Measurements from ENCODE around the gene MROH9. TPM values are rescaled to one million over a fixed set of nuclear protein-coding genes. Genes with fewer than 3 reads are reported as not detected.

Gene MROH9
- total and polyA plus RNA-seq, 2 experiments from 2014 or later = 0.06 TPM; not detected in 1

DNA sequence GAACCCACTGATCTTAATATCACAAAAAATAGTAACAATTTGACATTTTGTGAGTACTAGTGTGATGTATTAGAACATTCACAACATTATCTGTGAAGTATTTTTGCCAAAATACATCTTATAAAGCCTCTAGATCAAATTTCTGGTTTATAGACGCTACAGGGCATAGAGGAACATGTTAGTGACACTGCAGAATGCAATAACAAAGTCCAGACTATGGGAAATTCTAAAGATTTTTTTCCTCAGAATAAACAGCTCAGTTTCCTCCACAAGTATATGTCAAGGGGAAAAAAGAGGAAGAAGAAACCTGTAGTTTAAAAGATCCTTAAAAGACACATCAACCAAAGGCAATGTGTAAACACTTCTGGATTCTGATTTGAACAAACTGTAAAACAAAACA, 26.4 kb upstream of the MROH9 start:
- H3K4me1 ChIP-seq (ENCODE audit: insufficient read depth) = no peaks in the 10 kb centered on the region
- H2AFZ ChIP-seq = no peak overlapping the region
- no peak overlapping the region for H3K4me3 ChIP-seq
- no peak overlapping the region for H3K4me2 ChIP-seq
- no peaks in the 10 kb centered on the region for H3K36me3 Mint-ChIP-seq (ENCODE audit: low read depth)
- no peak overlapping the region for H3K27ac Mint-ChIP-seq
- no peak overlapping the region for H3K27ac ChIP-seq (ENCODE audit: low read depth)
- no peaks in the 10 kb centered on the region for H3K27me3 Mint-ChIP-seq (ENCODE audit: insufficient read depth, low read depth, poor library complexity)
- no peaks in the 10 kb centered on the region for H4K20me1 ChIP-seq (replicated peaks; ENCODE audit: insufficient read depth)
- DNase-seq (ENCODE audit: low spot score) = no peak
- no peaks in the 10 kb centered on the region for H3K9me3 Mint-ChIP-seq
- H3K79me2 ChIP-seq (replicated peaks; ENCODE audit: insufficient read depth) = no peaks in the 10 kb centered on the region
- TF ChIP-seq ZNF114 (CRISPR knock-in tag; IDR thresholded peaks at IDR 0.05) (no peak), STAT1 (IDR thresholded peaks at IDR 0.05; ENCODE audit: unreplicated experiment) (no peak), NANOG (IDR thresholded peaks at IDR 0.05; ENCODE audit: borderline replicate concordance) (no peak), POLR2AphosphoS5 (IDR thresholded peaks at IDR 0.05; ENCODE audit: low read depth) (no peak), EZH2 (IDR thresholded peaks at IDR 0.05; ENCODE audit: low read depth, unreplicated experiment) (no peak), CREB1 (CRISPR knock-in tag; IDR thresholded peaks at IDR 0.05; ENCODE audit: low read depth) (no peak), JUNB (IDR thresholded peaks at IDR 0.05; ENCODE audit: unreplicated experiment) (no peak)
- TF ChIP-seq, protein P1, sequence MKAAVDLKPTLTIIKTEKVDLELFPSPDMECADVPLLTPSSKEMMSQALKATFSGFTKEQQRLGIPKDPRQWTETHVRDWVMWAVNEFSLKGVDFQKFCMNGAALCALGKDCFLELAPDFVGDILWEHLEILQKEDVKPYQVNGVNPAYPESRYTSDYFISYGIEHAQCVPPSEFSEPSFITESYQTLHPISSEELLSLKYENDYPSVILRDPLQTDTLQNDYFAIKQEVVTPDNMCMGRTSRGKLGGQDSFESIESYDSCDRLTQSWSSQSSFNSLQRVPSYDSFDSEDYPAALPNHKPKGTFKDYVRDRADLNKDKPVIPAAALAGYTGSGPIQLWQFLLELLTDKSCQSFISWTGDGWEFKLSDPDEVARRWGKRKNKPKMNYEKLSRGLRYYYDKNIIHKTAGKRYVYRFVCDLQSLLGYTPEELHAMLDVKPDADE (IDR thresholded peaks at IDR 0.05) = no peak
- TF ChIP-seq, protein P2, sequence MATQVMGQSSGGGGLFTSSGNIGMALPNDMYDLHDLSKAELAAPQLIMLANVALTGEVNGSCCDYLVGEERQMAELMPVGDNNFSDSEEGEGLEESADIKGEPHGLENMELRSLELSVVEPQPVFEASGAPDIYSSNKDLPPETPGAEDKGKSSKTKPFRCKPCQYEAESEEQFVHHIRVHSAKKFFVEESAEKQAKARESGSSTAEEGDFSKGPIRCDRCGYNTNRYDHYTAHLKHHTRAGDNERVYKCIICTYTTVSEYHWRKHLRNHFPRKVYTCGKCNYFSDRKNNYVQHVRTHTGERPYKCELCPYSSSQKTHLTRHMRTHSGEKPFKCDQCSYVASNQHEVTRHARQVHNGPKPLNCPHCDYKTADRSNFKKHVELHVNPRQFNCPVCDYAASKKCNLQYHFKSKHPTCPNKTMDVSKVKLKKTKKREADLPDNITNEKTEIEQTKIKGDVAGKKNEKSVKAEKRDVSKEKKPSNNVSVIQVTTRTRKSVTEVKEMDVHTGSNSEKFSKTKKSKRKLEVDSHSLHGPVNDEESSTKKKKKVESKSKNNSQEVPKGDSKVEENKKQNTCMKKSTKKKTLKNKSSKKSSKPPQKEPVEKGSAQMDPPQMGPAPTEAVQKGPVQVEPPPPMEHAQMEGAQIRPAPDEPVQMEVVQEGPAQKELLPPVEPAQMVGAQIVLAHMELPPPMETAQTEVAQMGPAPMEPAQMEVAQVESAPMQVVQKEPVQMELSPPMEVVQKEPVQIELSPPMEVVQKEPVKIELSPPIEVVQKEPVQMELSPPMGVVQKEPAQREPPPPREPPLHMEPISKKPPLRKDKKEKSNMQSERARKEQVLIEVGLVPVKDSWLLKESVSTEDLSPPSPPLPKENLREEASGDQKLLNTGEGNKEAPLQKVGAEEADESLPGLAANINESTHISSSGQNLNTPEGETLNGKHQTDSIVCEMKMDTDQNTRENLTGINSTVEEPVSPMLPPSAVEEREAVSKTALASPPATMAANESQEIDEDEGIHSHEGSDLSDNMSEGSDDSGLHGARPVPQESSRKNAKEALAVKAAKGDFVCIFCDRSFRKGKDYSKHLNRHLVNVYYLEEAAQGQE (IDR thresholded peaks at IDR 0.05; ENCODE audit: unreplicated experiment) = no peak
- no peaks in the 10 kb centered on the region for H3K36me3 ChIP-seq (ENCODE audit: insufficient read depth)
- no peaks in the 10 kb centered on the region for H3K4me1 Mint-ChIP-seq
- H3F3A ChIP-seq (replicated peaks; ENCODE audit: low read depth) = no peaks in the 10 kb centered on the region
- H3K4me3 Mint-ChIP-seq = no peak overlapping the region
- ATAC-seq = no peak
- H3K9me2 ChIP-seq (ENCODE audit: insufficient read depth) = no peaks in the 10 kb centered on the region; the same call in 1 of the 2 replicates
- H3K27me3 ChIP-seq (ENCODE audit: insufficient read depth) = no peaks in the 10 kb centered on the region

DNA sequence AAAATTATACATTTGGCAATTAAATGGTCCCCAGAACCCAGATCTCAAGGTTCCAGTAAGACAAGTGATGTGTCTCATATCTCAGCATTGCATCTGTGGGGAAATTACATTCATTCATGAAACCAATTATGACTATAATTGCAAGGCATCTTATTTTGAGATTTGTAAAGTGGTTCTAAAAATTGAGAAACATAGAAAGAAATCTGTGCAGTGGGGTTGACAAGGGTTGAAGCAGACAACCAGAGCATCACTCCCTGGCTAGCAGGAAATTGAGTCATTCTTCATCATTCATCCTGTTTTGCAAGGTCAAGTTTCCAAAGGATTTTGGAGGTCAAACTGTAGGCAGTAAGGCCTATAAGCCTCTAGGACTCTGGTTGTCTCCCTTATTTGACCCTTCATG, 25.1 kb upstream of the MROH9 start:
- no peaks in the 10 kb centered on the region for H3K9me3 Mint-ChIP-seq
- no peaks in the 10 kb centered on the region for H3K4me1 Mint-ChIP-seq

More for the DNA sequence above, 25.1 kb upstream of the MROH9 start:
- H3K4me2 ChIP-seq = no peak overlapping the region
- no peak overlapping the region for H3K4me3 ChIP-seq
- no peak for ATAC-seq
- no peaks in the 10 kb centered on the region for H3K4me1 ChIP-seq (ENCODE audit: insufficient read depth)
- H4K20me1 ChIP-seq (replicated peaks; ENCODE audit: insufficient read depth) = no peaks in the 10 kb centered on the region
- no peaks in the 10 kb centered on the region for H3K27me3 Mint-ChIP-seq (ENCODE audit: insufficient read depth, low read depth, poor library complexity)
- H2AFZ ChIP-seq = no peak overlapping the region
- H3K36me3 Mint-ChIP-seq (ENCODE audit: low read depth) = no peaks in the 10 kb centered on the region
- H3K9me2 ChIP-seq (ENCODE audit: insufficient read depth) = no peaks in the 10 kb centered on the region; the same call in 1 of the 2 replicates
- no peak for TF ChIP-seq ZNF331 (CRISPR knock-in tag; IDR thresholded peaks at IDR 0.05; ENCODE audit: low read depth)
- TF ChIP-seq, protein P1 (IDR thresholded peaks at IDR 0.05) = no peak
- no peak for TF ChIP-seq EZH2 (IDR thresholded peaks at IDR 0.05; ENCODE audit: low read depth, unreplicated experiment)
- TF ChIP-seq ZNF114 (CRISPR knock-in tag; IDR thresholded peaks at IDR 0.05) = no peak
- no peaks in the 10 kb centered on the region for H3K36me3 ChIP-seq (ENCODE audit: insufficient read depth)
- H3K4me3 Mint-ChIP-seq = no peak overlapping the region
- no peaks in the 10 kb centered on the region for H3F3A ChIP-seq (replicated peaks; ENCODE audit: low read depth)
- H3K27ac Mint-ChIP-seq = no peak overlapping the region
- no peaks in the 10 kb centered on the region for H3K79me2 ChIP-seq (replicated peaks; ENCODE audit: insufficient read depth)
- DNase-seq (ENCODE audit: low spot score) = no peak
- no peak overlapping the region for H3K27ac ChIP-seq (ENCODE audit: low read depth)
- H3K27me3 ChIP-seq (ENCODE audit: insufficient read depth) = no peaks in the 10 kb centered on the region

All from GM23338 (cell line).